Osteocyte (in vitro differentiated cells): ENCODE measurements around the gene LLCFC1. TPM values are rescaled to one million over a fixed set of nuclear protein-coding genes. Genes with fewer than 3 reads are reported as not detected.

Source experiments
- DNase-seq: peaks from one replicate; pipeline ENCODE4 v3.0.0; 2021; ENCODE audit warnings: mixed read lengths; ENCODE audit not compliant: unreplicated experiment; ENCODE audit errors: extremely low spot score
- H3K27ac Mint-ChIP-seq: one replicate; pipeline ENCODE4 v1.8.0; 2021; ENCODE audit warnings: mild to moderate bottlenecking, mixed read lengths; ENCODE audit not compliant: unreplicated experiment
- H3K27me3 Mint-ChIP-seq: one replicate; pipeline ENCODE4 v1.8.0; 2021; ENCODE audit warnings: mixed read lengths; ENCODE audit not compliant: unreplicated experiment
- H3K36me3 Mint-ChIP-seq: one replicate; pipeline ENCODE4 v1.8.0; 2021; ENCODE audit warnings: mixed read lengths; ENCODE audit not compliant: unreplicated experiment
- H3K4me1 Mint-ChIP-seq: one replicate; pipeline ENCODE4 v1.8.0; 2021; ENCODE audit warnings: mixed read lengths; ENCODE audit not compliant: unreplicated experiment
- H3K4me3 Mint-ChIP-seq: one replicate; pipeline ENCODE4 v1.8.0; 2021; ENCODE audit warnings: mild to moderate bottlenecking, moderate library complexity, mixed read lengths; ENCODE audit not compliant: unreplicated experiment
- H3K9me3 Mint-ChIP-seq: one replicate; pipeline ENCODE4 v1.8.0; 2021; ENCODE audit warnings: mixed read lengths; ENCODE audit not compliant: unreplicated experiment
- total RNA-seq: library from RNA; stranded (reverse); gene quantifications from 2 replicates; pipeline ENCODE4 v1.2.1, GENCODE V29; 2021
- TF ChIP-seq, protein P1 (sequence below): fragments of 200-600 bp; sonication (generic); IDR thresholded peaks from 2 replicates; pipeline ENCODE4 v1.5.0; 2021; ENCODE audit warnings: antibody characterized with exemption, mild to moderate bottlenecking, moderate library complexity

LLCFC1 gene
- total RNA-seq, 1 donor from 2014 or later: not detected

DNA sequence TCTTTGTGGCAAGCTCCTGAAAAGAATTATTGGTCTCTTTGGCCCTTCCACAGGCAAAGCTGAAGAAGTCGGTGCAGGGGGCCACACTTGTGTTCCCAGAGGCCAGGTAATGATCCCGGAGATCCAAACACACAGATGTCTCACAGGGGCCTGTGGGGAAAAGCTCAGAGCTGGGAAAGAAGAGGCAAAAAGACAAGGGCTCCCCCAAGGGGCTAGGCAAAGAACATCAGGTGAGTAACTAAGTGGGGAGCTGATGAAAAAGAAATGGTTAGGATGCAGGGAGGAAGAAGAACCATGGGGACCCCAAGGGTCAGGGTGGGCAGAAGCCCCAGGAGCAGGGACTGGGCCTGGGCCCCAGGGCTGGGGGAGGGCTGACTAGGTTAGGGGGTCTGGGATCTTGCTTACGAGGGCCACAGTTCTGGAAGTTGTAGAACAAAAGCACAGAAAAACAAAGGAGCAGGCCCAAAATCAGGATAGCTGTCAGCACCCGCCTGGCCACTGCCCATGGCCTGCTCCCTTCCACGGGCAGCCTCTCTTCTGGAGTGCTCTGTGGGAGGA lies 21.8 kb downstream of the LLCFC1 start:
- no peak overlapping the region for H3K27ac Mint-ChIP-seq

DNA sequence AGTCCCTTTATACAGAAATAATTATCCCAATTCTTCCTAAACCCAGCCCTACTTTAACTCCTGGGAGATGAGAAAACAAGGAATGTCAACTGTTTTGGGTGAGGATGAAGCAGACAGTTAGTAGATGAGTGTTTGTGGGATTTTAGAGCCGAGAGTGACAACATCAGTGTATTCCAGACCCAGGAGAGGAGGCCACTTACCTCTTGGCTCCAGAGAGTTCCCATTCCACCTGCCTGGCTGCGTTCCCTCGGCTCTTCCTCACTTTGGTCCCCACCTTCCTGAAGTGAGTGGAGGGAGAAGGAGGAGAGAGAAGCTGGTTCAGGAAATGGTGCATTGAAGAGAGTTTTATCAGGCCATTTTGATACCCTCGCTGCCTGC lies 22.3 kb downstream of the LLCFC1 start:
- TF ChIP-seq, protein P1, sequence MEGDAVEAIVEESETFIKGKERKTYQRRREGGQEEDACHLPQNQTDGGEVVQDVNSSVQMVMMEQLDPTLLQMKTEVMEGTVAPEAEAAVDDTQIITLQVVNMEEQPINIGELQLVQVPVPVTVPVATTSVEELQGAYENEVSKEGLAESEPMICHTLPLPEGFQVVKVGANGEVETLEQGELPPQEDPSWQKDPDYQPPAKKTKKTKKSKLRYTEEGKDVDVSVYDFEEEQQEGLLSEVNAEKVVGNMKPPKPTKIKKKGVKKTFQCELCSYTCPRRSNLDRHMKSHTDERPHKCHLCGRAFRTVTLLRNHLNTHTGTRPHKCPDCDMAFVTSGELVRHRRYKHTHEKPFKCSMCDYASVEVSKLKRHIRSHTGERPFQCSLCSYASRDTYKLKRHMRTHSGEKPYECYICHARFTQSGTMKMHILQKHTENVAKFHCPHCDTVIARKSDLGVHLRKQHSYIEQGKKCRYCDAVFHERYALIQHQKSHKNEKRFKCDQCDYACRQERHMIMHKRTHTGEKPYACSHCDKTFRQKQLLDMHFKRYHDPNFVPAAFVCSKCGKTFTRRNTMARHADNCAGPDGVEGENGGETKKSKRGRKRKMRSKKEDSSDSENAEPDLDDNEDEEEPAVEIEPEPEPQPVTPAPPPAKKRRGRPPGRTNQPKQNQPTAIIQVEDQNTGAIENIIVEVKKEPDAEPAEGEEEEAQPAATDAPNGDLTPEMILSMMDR: no peak
- Mint-ChIP-seq H3K4me3 (no peak overlapping the region), H3K9me3 (no peaks in the 10 kb centered on the region), H3K4me1 (no peaks in the 10 kb centered on the region), H3K27ac (no peak overlapping the region), H3K36me3 (no peaks in the 10 kb centered on the region), H3K27me3 (no peaks in the 10 kb centered on the region)
- DNase-seq: no peak

More for the DNA sequence above, 21.8 kb downstream of the LLCFC1 start:
- peaks cover under 1% of the 10 kb centered on the region for H3K9me3 Mint-ChIP-seq
- no peaks in the 10 kb centered on the region for H3K4me1 Mint-ChIP-seq
- DNase-seq: no peak
- no peaks in the 10 kb centered on the region for H3K36me3 Mint-ChIP-seq
- TF ChIP-seq, protein P1: no peak
- no peak overlapping the region for H3K4me3 Mint-ChIP-seq
- H3K27me3 Mint-ChIP-seq: no peaks in the 10 kb centered on the region

GRCh38 chr7:142961973-142962926 lies 23.0 kb downstream of the LLCFC1 start, which contains the start of gene KEL:
Gene KEL (minus strand): TSS chr7:142962363. CDS start chr7:142962206, 157 bp downstream.
- no peaks in the 10 kb centered on the region for H3K4me1 Mint-ChIP-seq
- H3K36me3 Mint-ChIP-seq: no peaks in the 10 kb centered on the region
- no peak within 1 kb of the TSS for H3K4me3 Mint-ChIP-seq
- no peak for DNase-seq
- TF ChIP-seq, protein P1: no peak
- H3K9me3 Mint-ChIP-seq: no peaks in the 10 kb centered on the region
- H3K27me3 Mint-ChIP-seq: no peaks in the 10 kb centered on the region
- no peak within 1 kb of the TSS for H3K27ac Mint-ChIP-seq

DNA sequence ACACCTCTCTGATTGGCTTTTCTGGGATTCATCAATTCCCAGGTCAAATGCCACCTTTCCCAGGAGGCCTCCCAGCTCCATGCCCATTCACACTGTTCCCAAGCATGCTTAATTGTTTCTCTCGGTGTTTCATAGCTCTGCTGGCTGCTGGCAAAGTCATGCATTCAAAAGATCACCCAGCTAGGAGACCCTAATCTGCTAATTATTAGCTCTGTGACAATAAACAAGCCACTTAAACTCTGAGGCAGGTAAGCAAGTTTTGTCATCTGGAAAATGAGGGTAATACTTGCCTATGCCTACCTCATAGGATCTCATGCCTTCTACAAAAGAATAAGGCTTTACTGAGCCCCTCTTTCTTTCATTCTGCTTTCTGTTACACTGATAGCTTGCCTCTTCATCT lies 23.7 kb downstream of the LLCFC1 start:
- Mint-ChIP-seq H3K9me3 (no peaks in the 10 kb centered on the region), H3K27ac (no peak overlapping the region), H3K4me1 (no peaks in the 10 kb centered on the region), H3K4me3 (no peak overlapping the region), H3K36me3 (no peaks in the 10 kb centered on the region), H3K27me3 (no peaks in the 10 kb centered on the region)
- TF ChIP-seq, protein P1: no peak
- no peak for DNase-seq

- DNase-seq: no peak
- no peaks in the 10 kb centered on the region for H3K4me1 Mint-ChIP-seq
- H3K9me3 Mint-ChIP-seq: no peaks in the 10 kb centered on the region
- H3K27me3 Mint-ChIP-seq: no peaks in the 10 kb centered on the region
- TF ChIP-seq, protein P1: no peak
- no peak overlapping the region for H3K4me3 Mint-ChIP-seq
- H3K36me3 Mint-ChIP-seq: no peaks in the 10 kb centered on the region
- no peak overlapping the region for H3K27ac Mint-ChIP-seq
Measured at GRCh38 chr7:142963993-142964392, 24.7 kb downstream of the LLCFC1 start.
